ENCODE measurements around the gene FAM234A. TPM values are rescaled to one million over a fixed set of nuclear protein-coding genes. Genes with fewer than 3 reads are reported as not detected.

Gene FAM234A
- total RNA-seq, 4 donors from 2014 or later, result 108 to 223 (median 166) TPM

GRCh38 chr16:309476-309875, 74.9 kb downstream of the FAM234A start:
- Histone ChIP-seq H3K4me1 (no peaks in the 10 kb centered on the region), H3K27me3 (no peaks in the 10 kb centered on the region), H3K9me3 (no peaks in the 10 kb centered on the region), H3K36me3 (peaks cover 0 to 65% (median 0%) of the 10 kb centered on the region in 3 donors), H3K4me3 (no peak overlapping the region), H3K27ac (peak overlapping the region in 1 of 4 donors; percentile 5)
- DNase-seq, result no peak
- TF ChIP-seq POLR2A (IDR thresholded peaks at IDR 0.05) (no peak), CTCF (IDR thresholded peaks at IDR 0.05) (no peak)

GRCh38 chr16:311725-312124, 77.1 kb downstream of the FAM234A start:
- H3K36me3 ChIP-seq, result peaks cover 0 to 64% (median 0%) of the 10 kb centered on the region in 3 donors
- no peak for TF ChIP-seq CTCF (IDR thresholded peaks at IDR 0.05)

GRCh38 chr16:314351-314750, 79.7 kb downstream of the FAM234A start:
- no peak overlapping the region for H3K4me3 ChIP-seq
- peaks cover 0 to 58% (median 0%) of the 10 kb centered on the region in 3 donors for H3K36me3 ChIP-seq
- no peak for TF ChIP-seq POLR2A (IDR thresholded peaks at IDR 0.05)
- no peak for TF ChIP-seq CTCF (IDR thresholded peaks at IDR 0.05)
- no peak overlapping the region for H3K27ac ChIP-seq
- no peaks in the 10 kb centered on the region for H3K4me1 ChIP-seq
- no peak for DNase-seq
- H3K27me3 ChIP-seq, result no peaks in the 10 kb centered on the region
- no peaks in the 10 kb centered on the region for H3K9me3 ChIP-seq

More at GRCh38 chr16:311725-312124, 77.1 kb downstream of the FAM234A start:
- DNase-seq, result no peak
- Histone ChIP-seq H3K27ac (no peak overlapping the region), H3K4me1 (no peaks in the 10 kb centered on the region), H3K9me3 (no peaks in the 10 kb centered on the region), H3K27me3 (no peaks in the 10 kb centered on the region), H3K4me3 (no peak overlapping the region)

- Histone ChIP-seq H3K27ac (no peak overlapping the region), H3K9me3 (no peaks in the 10 kb centered on the region), H3K36me3 (peaks cover 0 to 58% (median 0%) of the 10 kb centered on the region in 3 donors), H3K4me1 (no peaks in the 10 kb centered on the region), H3K4me3 (no peak overlapping the region), H3K27me3 (no peaks in the 10 kb centered on the region)
- TF ChIP-seq CTCF (IDR thresholded peaks at IDR 0.05), result no peak
- TF ChIP-seq POLR2A (IDR thresholded peaks at IDR 0.05), result no peak
- DNase-seq, result no peak
Measured at GRCh38 chr16:314795-315299, 80.2 kb downstream of the FAM234A start.

Other genes starting within 250 kb of the FAM234A start
- gene POLR3K, start 181.2 kb upstream of the FAM234A start, total RNA-seq, result 1 to 10 TPM; 2.5 to 6.3 (median 3.3) TPM
- gene SNRNP25, start 181.0 kb upstream of the FAM234A start, total RNA-seq, result 10 to 100 TPM in 3 of 4 donors, 1 to 10 TPM in 1; 8.7 to 17.6 (median 14.4) TPM
- 10 to 100 TPM; 19.4 to 58.6 (median 41.1) TPM for gene RHBDF1, start 162.2 kb upstream of the FAM234A start, total RNA-seq
- gene MPG, start 156.6 kb upstream of the FAM234A start, total RNA-seq, result 10 to 100 TPM; 21.5 to 63.4 (median 44.7) TPM
- gene NPRL3, start 96.1 kb upstream of the FAM234A start, total RNA-seq, result 10 to 100 TPM; 13.8 to 47.9 (median 28.3) TPM
- gene HBZ, start 82.2 kb upstream of the FAM234A start, total RNA-seq, result not detected
- not detected for gene HBM, start 68.8 kb upstream of the FAM234A start, total RNA-seq
- 1 to 10 TPM in 1 of 4 donors, not detected in 3; 9.1 TPM for gene HBA2, start 61.9 kb upstream of the FAM234A start, total RNA-seq
- gene HBA1, start 58.1 kb upstream of the FAM234A start, total RNA-seq, result not detected
- not detected for gene HBQ1, start 54.4 kb upstream of the FAM234A start, total RNA-seq
- gene LUC7L, start 5.4 kb upstream of the FAM234A start, total RNA-seq, result 100 to 1,000 TPM in 3 of 4 donors, 10 to 100 TPM in 1; 87.6 to 440 (median 156) TPM
- gene RGS11, start 41.1 kb downstream of the FAM234A start, total RNA-seq, result 10 to 100 TPM in 3 of 4 donors, 1 to 10 TPM in 1; 6.1 to 16.5 (median 11.4) TPM
- 100 to 1,000 TPM in 1 of 4 donors, 10 to 100 TPM in 1, 1 to 10 TPM in 1, not detected in 1; 3.7 to 112 (median 67.5) TPM for gene ARHGDIG, start 45.8 kb downstream of the FAM234A start, total RNA-seq
- 10 to 100 TPM in 2 of 4 donors, 1 to 10 TPM in 2; 1.7 to 29.2 (median 11.1) TPM for gene PDIA2, start 48.3 kb downstream of the FAM234A start, total RNA-seq
- 10 to 100 TPM; 31.4 to 47.2 (median 37.3) TPM for gene AXIN1, start 117.9 kb downstream of the FAM234A start, total RNA-seq
- 10 to 100 TPM; 58.3 to 73.4 (median 61.3) TPM for gene MRPL28, start 135.7 kb downstream of the FAM234A start, total RNA-seq
- 100 to 1,000 TPM; 130 to 211 (median 166) TPM for gene PGAP6, start 147.2 kb downstream of the FAM234A start, total RNA-seq
- gene NME4, start 162.4 kb downstream of the FAM234A start, total RNA-seq, result 10 to 100 TPM in 3 of 4 donors, 1 to 10 TPM in 1; 9.6 to 65.2 (median 29.5) TPM
- gene DECR2, start 167.1 kb downstream of the FAM234A start, total RNA-seq, result 100 to 1,000 TPM in 2 of 4 donors, 10 to 100 TPM in 2; 32.2 to 154 (median 105) TPM
- gene RAB11FIP3, start 190.8 kb downstream of the FAM234A start, total RNA-seq, result 100 to 1,000 TPM in 2 of 4 donors, 10 to 100 TPM in 2; 55.5 to 136 (median 106) TPM

Data from Peyer's patch (tissue), 4 donors.